ENCODE data around the gene CKAP4.

Gene CKAP4

GRCh38 chr12:106281056-106281782 lies 33.4 kb upstream of the CKAP4 start:
- no peaks in the 10 kb centered on the region; the same call in 1 of the 2 replicates for H3K9me3 ChIP-seq (ENCODE audit: low read depth, low read length)
- H3K27ac ChIP-seq, result no peak overlapping the region
- no peak overlapping the region for H3K4me3 ChIP-seq
- TF ChIP-seq EZH2 (IDR thresholded peaks at IDR 0.05), result no peak
- no peak for TF ChIP-seq POLR2AphosphoS5 (IDR thresholded peaks at IDR 0.05; ENCODE audit: borderline replicate concordance, low read depth, low read length)
- TF ChIP-seq FOXP2 (optimal IDR thresholded peaks at IDR 0.05; ENCODE audit: control extremely low read depth, extremely low read length, insufficient read depth), result no peak
- H3K9ac ChIP-seq (ENCODE audit: insufficient read length), result no peak overlapping the region
- H3K36me3 ChIP-seq (ENCODE audit: insufficient read depth, low read length), result no peaks in the 10 kb centered on the region
- no peak for DNase-seq (ENCODE audit: low read depth, low spot score)

GRCh38 chr12:106280106-106280505 lies 32.3 kb upstream of the CKAP4 start:
- Histone ChIP-seq H3K9me3 (ENCODE audit: low read depth, low read length) (no peaks in the 10 kb centered on the region; the same call in 1 of the 2 replicates), H3K4me3 (no peak overlapping the region), H3K9ac (ENCODE audit: insufficient read length) (no peak overlapping the region), H3K36me3 (ENCODE audit: insufficient read depth, low read length) (no peaks in the 10 kb centered on the region), H3K27ac (no peak overlapping the region)
- TF ChIP-seq FOXP2 (optimal IDR thresholded peaks at IDR 0.05; ENCODE audit: control extremely low read depth, extremely low read length, insufficient read depth), result no peak
- no peak for DNase-seq (ENCODE audit: low read depth, low spot score)

GRCh38 chr12:106276032-106276740 lies 28.4 kb upstream of the CKAP4 start:
- TF ChIP-seq FOXP2 (optimal IDR thresholded peaks at IDR 0.05; ENCODE audit: control extremely low read depth, extremely low read length, insufficient read depth), result no peak
- TF ChIP-seq EZH2 (IDR thresholded peaks at IDR 0.05), result no peak
- no peak for TF ChIP-seq POLR2AphosphoS5 (IDR thresholded peaks at IDR 0.05; ENCODE audit: borderline replicate concordance, low read depth, low read length)
- no peak overlapping the region for H3K4me3 ChIP-seq
- H3K9me3 ChIP-seq (ENCODE audit: low read depth, low read length), result no peaks in the 10 kb centered on the region; the same call in 1 of the 2 replicates
- H3K27ac ChIP-seq, result peak overlapping the region; percentile 98
- H3K9ac ChIP-seq (ENCODE audit: insufficient read length), result no peak overlapping the region
- DNase-seq (ENCODE audit: low read depth, low spot score), result no peak
- H3K36me3 ChIP-seq (ENCODE audit: insufficient read depth, low read length), result no peaks in the 10 kb centered on the region

GRCh38 chr12:106275458-106275857 lies 27.6 kb upstream of the CKAP4 start:
- H3K27ac ChIP-seq, result peak overlapping the region; percentile 98
- H3K9me3 ChIP-seq (ENCODE audit: low read depth, low read length), result no peaks in the 10 kb centered on the region
- DNase-seq (ENCODE audit: low read depth, low spot score), result no peak
- H3K4me3 ChIP-seq, result no peak overlapping the region
- H3K36me3 ChIP-seq (ENCODE audit: insufficient read depth, low read length), result no peaks in the 10 kb centered on the region
- H3K9ac ChIP-seq (ENCODE audit: insufficient read length), result peak overlapping the region; percentile 81
- no peak for TF ChIP-seq POLR2AphosphoS5 (IDR thresholded peaks at IDR 0.05; ENCODE audit: borderline replicate concordance, low read depth, low read length)
- no peak for TF ChIP-seq EZH2 (IDR thresholded peaks at IDR 0.05)
- TF ChIP-seq FOXP2 (optimal IDR thresholded peaks at IDR 0.05; ENCODE audit: control extremely low read depth, extremely low read length, insufficient read depth), result no peak

GRCh38 chr12:106274575-106275121 lies 26.8 kb upstream of the CKAP4 start:
- peak; percentile 59 for DNase-seq (ENCODE audit: low read depth, low spot score)
- H3K27ac ChIP-seq, result peak overlapping the region; percentile 98
- H3K4me3 ChIP-seq, result peak overlapping the region; percentile 44
- TF ChIP-seq EZH2 (IDR thresholded peaks at IDR 0.05) (no peak), FOXP2 (optimal IDR thresholded peaks at IDR 0.05; ENCODE audit: control extremely low read depth, extremely low read length, insufficient read depth) (no peak)
- H3K9me3 ChIP-seq (ENCODE audit: low read depth, low read length), result no peaks in the 10 kb centered on the region
- H3K9ac ChIP-seq (ENCODE audit: insufficient read length), result peak overlapping the region; percentile 81
- no peaks in the 10 kb centered on the region for H3K36me3 ChIP-seq (ENCODE audit: insufficient read depth, low read length)

GRCh38 chr12:106274012-106274411 lies 26.2 kb upstream of the CKAP4 start:
- TF ChIP-seq EZH2 (IDR thresholded peaks at IDR 0.05) (no peak), FOXP2 (optimal IDR thresholded peaks at IDR 0.05; ENCODE audit: control extremely low read depth, extremely low read length, insufficient read depth) (no peak), POLR2AphosphoS5 (IDR thresholded peaks at IDR 0.05; ENCODE audit: borderline replicate concordance, low read depth, low read length) (peak; percentile 22; the same call in 1 of the 2 replicates)
- no peaks in the 10 kb centered on the region for H3K9me3 ChIP-seq (ENCODE audit: low read depth, low read length)
- no peaks in the 10 kb centered on the region for H3K36me3 ChIP-seq (ENCODE audit: insufficient read depth, low read length)
- peak overlapping the region; percentile 81 for H3K9ac ChIP-seq (ENCODE audit: insufficient read length)
- peak overlapping the region; percentile 98 for H3K27ac ChIP-seq
- H3K4me3 ChIP-seq, result peak overlapping the region; percentile 44
- peak; percentile 86 for DNase-seq (ENCODE audit: low read depth, low spot score)

GRCh38 chr12:106273491-106273890 lies 25.7 kb upstream of the CKAP4 start:
- Histone ChIP-seq H3K4me3 (peak overlapping the region; percentile 26; the same call in 1 of the 2 replicates), H3K9me3 (ENCODE audit: low read depth, low read length) (no peaks in the 10 kb centered on the region), H3K27ac (peak overlapping the region; percentile 98), H3K9ac (ENCODE audit: insufficient read length) (peak overlapping the region; percentile 76), H3K36me3 (ENCODE audit: insufficient read depth, low read length) (no peaks in the 10 kb centered on the region)
- DNase-seq (ENCODE audit: low read depth, low spot score), result no peak
- TF ChIP-seq FOXP2 (optimal IDR thresholded peaks at IDR 0.05; ENCODE audit: control extremely low read depth, extremely low read length, insufficient read depth) (no peak), EZH2 (IDR thresholded peaks at IDR 0.05) (no peak), POLR2AphosphoS5 (IDR thresholded peaks at IDR 0.05; ENCODE audit: borderline replicate concordance, low read depth, low read length) (no peak)
